Muscle layer of duodenum (tissue), 2 donors: Measurements from ENCODE around the gene WARS2.
"Not testable (repeated sequence)": the region's sequence is repeated elsewhere in the genome, so short reads cannot be mapped to it uniquely, and the experiment has no call there.

Experiments used
- H3K27ac ChIP-seq: one replicate; pipeline ENCODE4 v1.7.0; 2013; ENCODE audit warnings: mild to moderate bottlenecking, low read length
- H3K27me3 ChIP-seq: one replicate; pipeline ENCODE4 v1.7.0; 2013; ENCODE audit warnings: low read depth, mild to moderate bottlenecking, control low read depth, low read length
- H3K36me3 ChIP-seq, 2 donors: one replicate each; pipeline ENCODE4 v1.7.0; 2013; ENCODE audit warnings: low read length in 2 of 2, control low read depth in 1 of 2, mild to moderate bottlenecking in 1 of 2; ENCODE audit not compliant: insufficient read depth in 2 of 2, control insufficient read depth in 1 of 2
- H3K4me1 ChIP-seq, 2 donors: one replicate each; pipeline ENCODE4 v1.7.0; 2013; ENCODE audit warnings: low read length in 2 of 2, mild to moderate bottlenecking in 2 of 2, control low read depth in 1 of 2, moderate library complexity in 1 of 2; ENCODE audit not compliant: insufficient read depth in 2 of 2, control insufficient read depth in 1 of 2
- H3K4me3 ChIP-seq, 2 donors: one replicate each; pipeline ENCODE4 v1.7.0; 2013; ENCODE audit warnings: low read length in 2 of 2, low read depth in 1 of 2, mild to moderate bottlenecking in 1 of 2
- H3K9me3 ChIP-seq, 2 donors: one replicate each; pipeline ENCODE4 v1.7.0; 2013; ENCODE audit warnings: low read length in 2 of 2, control low read depth in 1 of 2, mild to moderate bottlenecking in 1 of 2; ENCODE audit not compliant: control insufficient read depth in 1 of 2
- donor health status: healthy.

Gene WARS2

GRCh38 chr1:119160409-119160808 is 20.0 kb upstream of the WARS2 start:
- Histone ChIP-seq H3K36me3 (peaks cover 3 to 39% of the 10 kb centered on the region in 2 donors), H3K27ac (no peak overlapping the region), H3K27me3 (no peaks in the 10 kb centered on the region), H3K4me1 (no peaks in the 10 kb centered on the region), H3K4me3 (no peak overlapping the region), H3K9me3 (no peaks in the 10 kb centered on the region)

DNA sequence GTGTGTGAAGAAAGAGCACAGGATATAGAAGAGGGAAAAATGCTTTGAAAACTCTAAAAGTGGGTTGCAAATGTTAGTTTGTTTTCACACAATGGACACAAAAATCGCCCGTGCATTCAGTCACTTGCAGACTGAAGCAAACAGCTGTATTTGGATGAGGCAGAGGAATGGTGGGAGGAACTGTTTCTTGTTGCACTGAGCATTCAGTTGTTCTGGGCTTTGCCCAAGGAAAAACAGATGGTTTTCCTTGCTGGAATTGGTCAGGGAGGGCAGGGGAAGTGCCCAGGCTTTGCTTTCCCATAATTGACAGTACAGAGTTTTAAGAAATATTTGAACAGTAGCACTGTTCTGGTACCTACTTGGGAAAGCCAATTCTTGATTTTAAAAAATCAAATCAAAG is 19.5 kb upstream of the WARS2 start:
- Histone ChIP-seq H3K4me1 (no peaks in the 10 kb centered on the region), H3K36me3 (peaks cover 3 to 39% of the 10 kb centered on the region in 2 donors), H3K9me3 (no peaks in the 10 kb centered on the region), H3K27ac (no peak overlapping the region), H3K27me3 (no peaks in the 10 kb centered on the region), H3K4me3 (no peak overlapping the region)

GRCh38 chr1:119159111-119159510 is 18.7 kb upstream of the WARS2 start:
- no peaks in the 10 kb centered on the region for H3K9me3 ChIP-seq
- H3K4me3 ChIP-seq, result no peak overlapping the region
- H3K36me3 ChIP-seq, result peaks cover 3 to 35% of the 10 kb centered on the region in 2 donors
- no peak overlapping the region for H3K27ac ChIP-seq
- no peaks in the 10 kb centered on the region for H3K4me1 ChIP-seq
- no peaks in the 10 kb centered on the region for H3K27me3 ChIP-seq

- H3K27me3 ChIP-seq, H3K4me3 ChIP-seq, H3K27ac ChIP-seq, H3K4me1 ChIP-seq, H3K9me3 ChIP-seq: not testable (repeated sequence)
- H3K36me3 ChIP-seq, result peaks cover 3 to 23% of the 10 kb centered on the region in 2 donors
Measured at GRCh38 chr1:119156761-119157160, 16.3 kb upstream of the WARS2 start.

DNA sequence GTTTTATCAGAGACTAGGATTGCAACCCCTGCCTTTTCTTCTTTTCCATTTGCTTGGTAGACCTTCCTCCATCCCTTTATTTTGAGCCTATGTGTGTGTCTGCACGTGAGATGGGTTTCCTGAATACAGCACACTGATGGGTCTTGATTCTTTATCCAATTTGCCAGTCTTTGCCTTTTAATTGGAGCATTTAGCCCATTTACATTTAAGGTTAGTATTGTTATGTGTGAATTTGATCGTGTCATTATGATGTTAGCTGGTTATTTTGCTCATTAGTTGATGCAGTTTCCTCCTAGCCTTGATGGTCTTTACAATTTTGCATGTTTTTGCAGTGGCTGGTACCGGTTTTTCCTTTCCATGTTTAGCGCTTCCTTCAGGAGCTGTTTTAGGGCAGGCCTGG is 14.6 kb upstream of the WARS2 start:
- H3K27ac ChIP-seq, H3K4me1 ChIP-seq, H3K9me3 ChIP-seq, H3K27me3 ChIP-seq, H3K4me3 ChIP-seq: not testable (repeated sequence)
- peaks cover 3 to 21% of the 10 kb centered on the region in 2 donors for H3K36me3 ChIP-seq

GRCh38 chr1:119150150-119150549 is 9.7 kb upstream of the WARS2 start:
- no peaks in the 10 kb centered on the region for H3K27me3 ChIP-seq
- no peaks in the 10 kb centered on the region for H3K4me1 ChIP-seq
- H3K4me3 ChIP-seq, result no peak overlapping the region
- no peak overlapping the region for H3K27ac ChIP-seq
- no peaks in the 10 kb centered on the region for H3K9me3 ChIP-seq
- H3K36me3 ChIP-seq, result peaks cover 0 to 5% of the 10 kb centered on the region in 2 donors

GRCh38 chr1:119147661-119148090 is 7.2 kb upstream of the WARS2 start:
- no peak overlapping the region for H3K4me3 ChIP-seq
- peaks cover 0 to 2% of the 10 kb centered on the region in 2 donors for H3K4me1 ChIP-seq
- H3K27me3 ChIP-seq, result no peaks in the 10 kb centered on the region
- H3K27ac ChIP-seq, result no peak overlapping the region
- H3K36me3 ChIP-seq, result peaks cover 0 to 5% of the 10 kb centered on the region in 2 donors
- no peaks in the 10 kb centered on the region for H3K9me3 ChIP-seq

DNA sequence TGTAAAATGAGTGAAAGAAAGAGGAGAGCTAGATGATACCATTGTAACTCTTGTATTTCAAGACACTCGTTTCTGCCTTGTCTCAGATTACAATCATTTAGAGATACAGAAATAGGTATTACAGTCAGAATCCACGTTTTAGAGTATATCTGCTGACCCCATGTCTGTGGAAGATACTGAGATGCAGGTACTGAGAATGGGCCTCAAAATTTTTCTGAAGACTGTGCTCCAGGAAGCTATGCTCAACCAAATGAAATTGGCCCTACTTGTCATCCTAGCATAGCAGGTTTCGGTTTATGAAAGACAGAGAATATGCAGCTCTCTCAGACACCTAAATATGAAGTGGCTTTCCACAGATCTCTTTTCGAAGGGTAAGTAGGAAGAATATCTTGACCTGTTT is 6.0 kb upstream of the WARS2 start:
- H3K4me3 ChIP-seq, result no peak overlapping the region
- peaks cover 0 to 6% of the 10 kb centered on the region in 2 donors for H3K4me1 ChIP-seq
- no peaks in the 10 kb centered on the region for H3K9me3 ChIP-seq
- H3K27me3 ChIP-seq, result no peaks in the 10 kb centered on the region
- no peak overlapping the region for H3K27ac ChIP-seq
- H3K36me3 ChIP-seq, result peaks cover 0 to 5% of the 10 kb centered on the region in 2 donors

DNA sequence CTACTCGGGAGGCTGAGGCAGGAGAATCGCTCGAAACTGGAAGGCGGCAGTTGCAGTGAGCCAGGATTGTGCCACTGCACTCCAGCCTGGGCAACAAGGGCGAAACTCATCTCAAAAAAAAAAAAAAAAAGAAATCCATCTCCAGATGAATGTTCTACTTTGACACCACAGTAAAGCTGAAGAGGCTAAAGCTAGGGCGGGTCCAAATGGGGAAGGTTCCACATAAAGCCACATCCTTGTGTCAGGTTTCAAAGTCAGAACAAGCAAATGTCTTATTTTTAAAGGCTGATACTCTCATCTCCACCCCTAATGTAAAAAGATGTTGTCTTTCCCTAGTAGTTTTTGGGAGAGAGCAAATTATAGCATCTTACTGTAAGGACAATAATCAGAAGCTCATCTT is 4.4 kb upstream of the WARS2 start:
- Histone ChIP-seq H3K4me3 (no peak overlapping the region), H3K27me3 (no peaks in the 10 kb centered on the region), H3K9me3 (no peaks in the 10 kb centered on the region), H3K36me3 (peaks cover 0 to 5% of the 10 kb centered on the region in 2 donors), H3K27ac (no peak overlapping the region), H3K4me1 (peaks cover 3 to 9% of the 10 kb centered on the region in 2 donors)

- Histone ChIP-seq H3K4me1 (peaks cover 3 to 14% of the 10 kb centered on the region in 2 donors), H3K9me3 (no peaks in the 10 kb centered on the region), H3K27me3 (no peaks in the 10 kb centered on the region), H3K36me3 (peaks cover 0 to 5% of the 10 kb centered on the region in 2 donors), H3K4me3 (no peak overlapping the region), H3K27ac (no peak overlapping the region)
Measured at GRCh38 chr1:119143706-119144105, 3.3 kb upstream of the WARS2 start.

DNA sequence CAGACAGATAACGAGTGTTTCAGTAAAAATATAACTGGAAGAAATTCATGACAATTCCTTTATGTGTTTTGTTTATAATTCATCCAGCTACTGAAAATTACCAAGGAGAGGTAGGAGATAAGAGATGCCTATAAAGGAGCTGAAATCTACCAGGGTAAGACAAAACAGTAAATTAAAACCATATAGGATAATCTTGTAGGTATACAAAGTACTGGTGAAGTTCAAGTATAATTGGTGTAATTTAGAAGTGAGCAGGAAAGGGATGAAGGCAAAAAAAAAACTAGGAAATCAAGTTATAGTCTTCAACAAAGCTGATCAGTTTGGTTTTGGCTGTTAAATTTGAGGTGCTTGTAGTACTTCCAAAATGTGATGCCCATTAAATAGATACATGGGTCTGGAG is 1.2 kb upstream of the WARS2 start:
- peak overlapping the region; percentile 66 to 95 for H3K4me3 ChIP-seq
- H3K27me3 ChIP-seq, result no peaks in the 10 kb centered on the region
- H3K9me3 ChIP-seq, result no peaks in the 10 kb centered on the region
- peaks cover 0 to 3% of the 10 kb centered on the region in 2 donors for H3K36me3 ChIP-seq
- H3K4me1 ChIP-seq, result peaks cover 3 to 14% of the 10 kb centered on the region in 2 donors
- H3K27ac ChIP-seq, result no peak overlapping the region

DNA sequence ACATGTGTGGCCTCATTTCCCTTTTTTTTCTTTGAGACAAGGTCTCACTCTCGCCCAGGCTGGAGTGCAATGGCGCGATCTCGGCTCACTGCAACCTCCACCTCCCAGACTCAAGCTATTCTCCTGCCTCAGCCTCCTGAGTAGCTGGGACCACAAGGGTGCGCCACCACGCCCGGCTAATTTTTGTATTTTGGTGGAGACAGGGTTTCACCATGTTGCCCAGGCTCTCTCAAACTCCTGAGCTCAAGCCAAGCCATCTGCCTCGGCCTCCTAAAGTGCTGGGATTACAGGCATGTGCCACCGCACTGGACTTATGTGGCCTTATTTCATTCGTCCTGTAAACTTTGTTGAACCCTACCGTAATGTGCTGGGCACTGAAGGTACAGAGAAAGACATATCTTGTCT is 569 bp upstream of the WARS2 start:
- Histone ChIP-seq H3K4me1 (peaks cover 3 to 14% of the 10 kb centered on the region in 2 donors), H3K36me3 (no peaks in the 10 kb centered on the region), H3K27ac (peak overlapping the region; percentile 99), H3K27me3 (no peaks in the 10 kb centered on the region), H3K4me3 (peak overlapping the region; percentile 66 to 95), H3K9me3 (no peaks in the 10 kb centered on the region)
